ENCODE results near the gene AFF1.
A peak's percentile ranks its signal among the peaks of the same experiment; 100 is the strongest.
"Not testable (repeated sequence)": the region's sequence is repeated elsewhere in the genome, so short reads cannot be mapped to it uniquely, and the experiment has no call there.

AFF1 gene

DNA sequence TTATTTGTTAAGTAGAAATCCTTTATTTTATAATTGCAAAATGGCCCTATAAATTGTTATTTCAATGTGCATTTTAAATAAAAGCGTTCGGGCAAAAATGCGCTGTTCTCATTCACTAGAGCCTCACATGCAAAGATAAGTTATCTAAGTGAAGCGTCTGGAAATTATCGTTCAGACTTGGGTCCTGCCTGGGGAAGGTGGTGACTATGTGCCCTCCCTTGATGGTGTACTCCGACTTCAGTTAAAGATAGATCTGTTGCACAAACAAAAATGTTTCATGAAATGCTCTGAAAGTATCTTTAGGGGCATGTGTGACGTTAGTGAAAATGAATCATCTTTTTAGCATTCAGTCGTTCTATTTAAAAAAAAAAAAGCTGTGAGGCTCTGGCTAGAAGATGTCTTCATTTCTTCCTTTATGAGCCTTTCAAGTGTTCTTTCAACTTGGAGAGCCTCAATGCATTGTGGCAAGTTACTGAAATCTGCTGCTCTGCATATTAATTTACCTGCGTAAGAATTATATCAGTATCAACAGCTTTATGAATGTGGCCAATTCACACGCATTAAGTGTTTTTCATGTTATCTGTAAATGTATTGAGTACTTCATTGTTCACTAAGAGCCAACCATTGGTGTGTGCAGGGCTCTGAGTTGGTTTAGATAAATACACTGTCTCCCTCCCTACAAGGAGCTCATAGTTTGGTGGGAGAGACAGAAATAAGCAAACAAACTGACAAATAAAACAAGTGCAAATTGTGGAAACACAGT lies 83.0 kb downstream of the AFF1 start:
- DNase-seq, result no peak

GRCh38 chr4:87018753-87019152 lies 83.9 kb downstream of the AFF1 start:
- DNase-seq, result no peak

DNA sequence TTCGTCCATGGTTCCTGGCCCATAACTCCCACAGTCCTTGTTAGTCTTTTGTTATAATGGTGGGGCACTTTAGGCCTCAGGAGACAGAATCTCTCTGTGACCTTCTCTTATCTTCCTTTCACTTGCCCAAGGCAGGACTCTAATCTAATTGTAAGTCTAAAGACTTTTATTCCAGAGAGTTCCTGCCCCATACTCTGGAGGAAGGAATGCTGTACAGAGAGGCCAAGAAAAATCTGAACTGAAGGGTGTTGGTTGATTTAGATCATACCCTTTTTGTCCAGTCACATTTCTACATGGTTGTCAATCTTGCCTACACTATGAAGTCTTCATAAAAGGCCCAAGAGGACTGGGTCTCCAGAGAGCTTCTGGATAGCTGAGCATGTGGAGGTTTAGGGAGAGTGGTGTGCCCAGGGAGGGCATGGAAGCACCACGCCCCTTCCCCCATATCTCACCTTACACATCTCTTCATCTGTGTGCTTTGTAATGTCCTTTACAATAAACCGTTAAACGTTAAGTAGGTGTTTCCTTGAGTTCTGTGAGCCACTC lies 84.5 kb downstream of the AFF1 start:
- DNase-seq, result no peak

- DNase-seq, result no peak
Observed at GRCh38 chr4:87019898-87020297, 85.1 kb downstream of the AFF1 start.

DNA sequence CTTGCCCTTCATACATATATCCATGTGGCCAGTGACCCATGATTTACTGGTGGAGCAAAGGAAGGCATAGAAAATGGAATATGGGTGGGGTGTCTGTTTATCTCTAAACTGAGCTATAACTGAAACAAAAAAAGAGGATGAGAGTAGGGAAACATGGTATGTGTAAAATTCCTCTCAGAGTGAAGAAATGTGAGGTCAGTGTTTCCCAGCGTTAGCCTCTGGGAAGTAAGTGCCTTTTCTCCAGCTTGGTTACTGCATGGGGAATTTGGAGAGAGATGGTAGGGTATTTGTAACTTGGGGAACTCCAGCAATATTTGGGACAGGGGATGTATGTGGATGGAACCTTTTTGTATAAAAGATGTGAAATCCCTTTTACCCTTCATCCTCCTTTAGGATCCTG lies 89.4 kb downstream of the AFF1 start:
- DNase-seq, result no peak

- DNase-seq, result no peak
Observed at GRCh38 chr4:87025023-87025613, 90.3 kb downstream of the AFF1 start.

DNA sequence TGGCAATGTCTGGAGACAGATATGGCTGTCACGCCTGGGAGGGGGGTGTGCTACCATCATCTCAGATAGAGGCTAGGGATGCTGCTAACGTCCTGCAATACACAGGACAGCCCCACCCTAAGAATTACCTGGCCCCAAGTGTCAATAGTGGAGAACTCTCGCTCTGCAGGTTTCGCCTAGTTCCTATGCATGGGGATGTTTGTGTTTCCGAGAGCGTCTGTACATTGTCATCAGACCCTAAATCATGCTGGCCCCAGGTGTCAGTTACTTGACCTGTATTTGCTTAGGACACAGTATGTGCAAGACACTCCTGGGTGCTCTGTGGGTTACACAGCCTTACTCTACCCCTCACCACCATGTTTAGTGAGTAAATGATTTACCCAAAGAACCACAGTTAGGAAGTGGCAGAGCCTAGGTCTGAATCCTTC lies 90.8 kb downstream of the AFF1 start:
- no peak for DNase-seq

DNA sequence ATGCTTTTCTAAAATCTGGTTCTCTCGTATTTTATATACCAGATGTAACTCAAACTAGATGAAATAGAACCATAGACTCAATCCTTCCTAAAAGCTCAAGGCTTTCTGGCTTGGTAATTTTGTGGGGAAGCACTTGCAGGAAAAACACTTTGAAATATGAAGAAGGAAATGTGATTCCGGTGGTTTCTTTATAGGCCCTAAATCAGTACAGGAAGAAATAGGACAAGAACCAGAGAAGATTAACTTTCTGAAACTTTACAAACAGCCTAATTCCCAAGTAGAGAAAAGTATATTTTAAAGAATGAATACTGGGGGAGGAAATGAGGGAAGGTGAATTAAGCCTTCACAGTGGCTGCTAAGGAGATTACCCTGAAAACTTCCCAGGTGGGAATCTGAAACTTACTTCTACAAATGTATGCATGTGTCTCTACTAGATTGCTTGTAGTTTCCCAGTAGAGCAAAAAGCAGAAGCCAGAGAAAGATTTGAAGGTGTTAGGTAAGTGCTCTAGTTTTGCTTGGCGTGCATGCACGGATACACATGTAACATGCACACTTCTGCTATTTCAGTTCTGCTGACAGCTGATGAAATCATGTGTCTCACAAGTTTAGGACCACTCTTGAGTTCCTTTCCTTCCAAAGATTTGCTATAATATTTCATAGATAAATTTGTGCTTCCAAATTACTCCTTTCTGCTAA lies 92.1 kb downstream of the AFF1 start:
- DNase-seq, result no peak

DNA sequence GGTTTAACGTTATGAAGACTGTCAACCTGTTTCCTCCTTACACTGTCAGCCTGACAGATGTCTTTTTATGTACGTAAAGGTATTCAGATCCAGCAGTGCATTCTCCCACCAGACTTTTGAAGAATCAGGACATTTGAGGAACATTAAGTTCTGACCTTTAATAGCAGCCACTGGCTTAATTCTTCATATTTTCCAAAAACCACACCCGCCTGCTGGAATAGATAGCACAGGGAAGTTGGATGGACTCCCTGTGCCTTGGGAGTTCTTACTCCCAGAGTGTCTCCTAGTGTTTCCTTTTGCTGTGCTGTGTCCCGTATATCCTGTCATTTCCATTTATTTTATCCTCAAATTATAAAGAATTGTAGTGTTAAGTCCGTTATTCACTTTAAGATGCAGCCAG lies 94.5 kb downstream of the AFF1 start:
- no peak for DNase-seq

GRCh38 chr4:87030124-87030523 lies 95.3 kb downstream of the AFF1 start:
- DNase-seq, result no peak

GRCh38 chr4:87030755-87031441 lies 96.1 kb downstream of the AFF1 start:
- DNase-seq, result no peak

- no peak for DNase-seq
Observed at GRCh38 chr4:87031920-87032319, 97.1 kb downstream of the AFF1 start.

GRCh38 chr4:87032884-87033533 lies 98.2 kb downstream of the AFF1 start:
- no peak for DNase-seq

GRCh38 chr4:87033902-87034301 lies 99.1 kb downstream of the AFF1 start:
- DNase-seq, result no peak

- DNase-seq, result no peak
Observed at GRCh38 chr4:87034527-87034926, 99.7 kb downstream of the AFF1 start.

- peak in 1 of 2 experiments; percentile 40 for DNase-seq
Observed at GRCh38 chr4:87035881-87036509, 101.2 kb downstream of the AFF1 start.

DNA sequence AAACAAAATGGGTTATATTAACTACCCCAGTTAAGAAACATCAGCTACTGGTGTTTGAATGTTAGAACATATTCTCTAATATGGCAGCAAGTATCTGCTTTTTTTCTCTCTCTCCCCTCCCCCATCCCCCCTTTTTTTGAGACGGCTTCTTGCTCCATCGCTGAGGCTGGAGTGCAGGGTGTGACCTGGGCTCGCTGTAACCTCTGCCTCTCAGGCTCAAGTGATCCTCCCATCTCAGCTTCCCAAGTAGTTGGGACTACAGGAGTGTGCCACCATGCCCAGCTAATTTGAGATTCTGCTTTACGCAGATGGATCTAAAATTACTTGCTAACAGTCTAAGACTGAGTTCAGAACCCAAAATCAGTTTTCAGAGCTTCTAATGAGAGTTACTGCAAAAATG lies 101.9 kb downstream of the AFF1 start:
- DNase-seq, result no peak

- DNase-seq, result not testable (repeated sequence)
Observed at GRCh38 chr4:87037171-87037570, 102.4 kb downstream of the AFF1 start.

GRCh38 chr4:87037671-87038334 lies 103.0 kb downstream of the AFF1 start:
- no peak for DNase-seq

DNA sequence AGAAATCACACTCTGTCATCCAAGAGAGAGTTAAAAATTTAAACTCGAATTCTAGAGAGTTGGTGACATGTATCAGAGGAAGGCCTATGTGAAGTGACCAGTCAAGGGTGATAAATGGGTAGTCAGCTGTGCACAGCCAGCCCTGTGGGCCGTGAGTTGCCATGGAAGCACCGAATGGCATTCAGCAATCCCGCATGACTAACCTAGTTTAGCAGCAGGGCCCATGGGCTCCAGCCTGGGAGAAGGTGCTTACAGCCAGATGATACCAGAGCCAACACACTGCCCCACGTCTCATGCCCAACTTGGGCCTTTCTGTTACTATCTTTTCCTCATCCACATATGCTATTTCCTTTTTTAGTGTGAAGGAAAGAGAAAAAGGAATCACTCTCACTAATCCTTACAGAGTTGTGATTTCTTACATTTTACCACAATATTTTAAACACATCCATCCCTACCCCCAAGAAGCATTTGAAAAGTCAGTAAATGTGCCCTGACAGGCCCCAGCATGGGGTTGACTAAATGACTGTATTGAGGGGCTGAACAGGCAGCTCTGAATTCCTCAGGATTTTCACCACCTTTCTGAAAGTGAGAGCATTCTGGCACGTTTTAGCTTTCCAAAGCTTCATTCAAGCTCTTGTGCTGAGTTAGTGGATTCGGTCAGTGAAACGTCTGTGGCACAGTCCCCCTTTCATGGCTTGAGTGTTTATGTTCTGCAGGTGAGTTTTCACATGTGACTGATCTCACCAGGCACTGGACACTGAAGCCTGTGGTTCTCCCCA lies 104.2 kb downstream of the AFF1 start:
- DNase-seq, result peak; percentile 13 to 79

- no peak for DNase-seq
Observed at GRCh38 chr4:87041141-87041540, 106.3 kb downstream of the AFF1 start.
